Activated CD8-positive, alpha-beta memory T cell treated with anti-CD3 and anti-CD28 coated beads, Interleukin-2, amount 50 U/mL, for 4 hours (primary cell): ENCODE results near the gene CRTC3.
"Not testable (repeated sequence)": the region's sequence is repeated elsewhere in the genome, so short reads cannot be mapped to it uniquely, and the experiment has no call there.

Experiments used
- DNase-seq: peaks from one replicate; pipeline ENCODE4 v3.0.0-alpha.2; 2020

Gene CRTC3

DNA sequence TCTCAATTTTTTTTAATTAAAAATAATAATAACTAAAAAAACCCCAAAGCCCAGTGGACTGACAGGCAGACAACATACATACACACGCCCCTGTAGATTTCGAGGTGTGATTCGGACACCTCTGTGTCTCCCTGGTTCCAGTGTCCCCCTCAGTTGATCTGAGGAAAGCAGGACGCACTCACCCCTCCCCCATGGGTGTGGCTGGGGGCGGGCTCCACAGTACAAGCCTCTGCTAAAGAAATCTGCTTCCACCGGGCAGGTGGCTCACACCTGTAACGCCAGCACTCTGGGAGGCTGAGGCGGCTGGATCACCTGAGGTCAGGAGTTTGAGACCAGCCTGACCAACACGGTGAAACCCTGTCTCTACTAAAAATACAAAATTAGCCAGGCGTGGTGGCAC is 153.6 kb downstream of the CRTC3 start:
- no peak for DNase-seq

DNA sequence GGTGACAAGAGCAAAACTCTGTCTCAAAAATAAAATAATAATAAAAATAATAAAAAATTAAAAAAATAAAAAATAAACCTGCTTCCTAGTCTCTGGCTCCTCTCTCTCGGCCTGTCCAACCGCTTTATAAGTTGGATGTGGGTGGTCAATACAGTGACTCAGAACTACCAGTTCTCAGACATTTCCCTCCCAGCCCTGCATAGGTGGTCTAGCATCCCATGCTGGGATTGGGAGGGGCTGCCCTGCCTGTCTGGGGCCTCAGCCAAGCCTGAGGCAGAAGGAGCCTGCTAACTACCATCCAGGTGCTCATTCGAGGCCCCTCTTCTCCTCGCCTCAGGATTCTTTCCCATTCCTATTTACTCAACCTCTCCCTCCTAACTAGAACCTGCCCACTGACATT is 154.2 kb downstream of the CRTC3 start:
- DNase-seq: no peak

- no peak for DNase-seq
Measured at GRCh38 chr15:90684281-90684680, 154.6 kb downstream of the CRTC3 start.

- no peak for DNase-seq
Measured at GRCh38 chr15:90685591-90686434, 156.1 kb downstream of the CRTC3 start.

- DNase-seq: no peak
Measured at GRCh38 chr15:90686435-90687218, 156.9 kb downstream of the CRTC3 start.

- DNase-seq: not testable (repeated sequence)
Measured at GRCh38 chr15:90689326-90689961, 159.7 kb downstream of the CRTC3 start.

DNA sequence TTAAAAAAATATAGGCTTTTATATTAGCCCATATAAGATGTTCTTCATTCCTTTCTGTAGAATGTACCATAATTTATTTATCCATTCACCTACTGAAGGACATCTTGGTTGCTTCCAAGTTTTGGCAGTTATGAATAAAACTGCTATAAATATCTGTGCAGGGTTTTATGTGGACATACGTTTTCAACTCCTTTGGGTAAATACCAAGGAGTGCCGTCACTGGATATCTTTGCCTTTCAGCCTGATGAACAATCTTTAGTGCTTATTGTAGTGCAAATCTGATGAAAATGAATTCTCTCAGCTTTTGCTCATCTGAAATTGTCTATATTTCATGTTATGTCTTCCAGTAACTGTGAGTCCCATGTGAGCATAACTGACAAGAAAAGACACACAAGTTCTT is 160.9 kb downstream of the CRTC3 start:
- no peak for DNase-seq

- no peak for DNase-seq
Measured at GRCh38 chr15:90691369-90691768, 161.6 kb downstream of the CRTC3 start.

DNA sequence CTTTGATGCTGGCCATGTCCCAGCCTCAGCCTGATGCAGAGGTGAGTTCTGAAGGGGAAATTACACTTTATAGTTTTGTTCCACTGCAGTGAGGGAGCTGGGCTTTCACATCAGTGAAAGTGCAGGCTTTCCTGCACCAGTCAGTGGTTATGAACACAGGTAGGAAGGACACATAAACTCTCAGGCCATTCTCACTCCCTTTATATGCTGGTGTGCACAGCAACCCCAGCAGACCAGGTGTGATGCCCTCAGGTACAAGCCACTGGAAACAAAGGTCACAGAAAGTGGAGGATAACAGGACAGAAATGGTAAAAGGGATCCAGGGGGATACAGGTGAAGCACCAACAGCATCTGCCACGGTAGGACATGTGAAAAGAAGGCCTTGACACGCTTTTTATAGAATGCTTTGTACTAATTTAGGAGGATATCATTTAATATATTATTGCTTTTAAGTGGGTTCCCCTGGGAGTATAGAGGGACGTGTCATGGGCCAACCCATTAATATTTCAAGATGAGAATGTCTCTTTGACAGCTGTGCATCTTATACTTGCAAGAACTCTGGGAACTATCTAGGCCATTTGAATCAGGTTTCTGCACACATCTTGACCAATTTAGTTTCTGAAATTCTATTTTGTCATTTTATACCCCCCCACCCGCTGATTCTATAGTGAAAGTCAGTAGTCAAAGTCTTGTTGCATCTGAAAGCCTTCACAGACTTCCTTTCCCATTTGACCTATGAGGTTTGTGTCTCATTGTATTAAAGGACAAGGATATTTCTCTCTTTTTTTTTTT is 162.5 kb downstream of the CRTC3 start:
- DNase-seq: no peak
